NCI-H146 (cell line): ENCODE results near the gene VPS18.

Experiments
- DNase-seq: peaks from one replicate; lab custom pipeline; 2025; lab: John Stamatoyannopoulos, UW

VPS18 gene

DNA sequence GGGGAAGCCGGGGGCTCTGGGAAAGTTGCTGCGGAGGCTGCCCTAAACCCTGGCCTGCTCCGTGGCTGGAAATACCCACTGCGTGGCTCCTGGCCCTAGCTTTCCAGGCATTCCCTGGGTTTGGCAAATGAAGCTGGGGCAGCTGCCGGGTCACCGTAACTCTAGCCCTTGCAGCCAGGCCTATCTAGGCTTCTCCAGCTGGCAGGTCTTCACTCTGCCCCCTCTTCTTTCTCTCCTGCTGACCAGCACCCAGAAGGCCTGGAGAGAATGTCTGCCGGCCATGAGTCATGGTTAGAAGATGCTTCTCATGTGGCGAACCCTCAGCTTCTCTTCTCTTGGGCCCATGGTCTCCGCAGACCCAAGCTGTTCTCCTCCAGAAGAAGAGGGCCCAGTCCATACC, 29.3 kb downstream of the VPS18 start:
- DNase-seq, result no peak

DNA sequence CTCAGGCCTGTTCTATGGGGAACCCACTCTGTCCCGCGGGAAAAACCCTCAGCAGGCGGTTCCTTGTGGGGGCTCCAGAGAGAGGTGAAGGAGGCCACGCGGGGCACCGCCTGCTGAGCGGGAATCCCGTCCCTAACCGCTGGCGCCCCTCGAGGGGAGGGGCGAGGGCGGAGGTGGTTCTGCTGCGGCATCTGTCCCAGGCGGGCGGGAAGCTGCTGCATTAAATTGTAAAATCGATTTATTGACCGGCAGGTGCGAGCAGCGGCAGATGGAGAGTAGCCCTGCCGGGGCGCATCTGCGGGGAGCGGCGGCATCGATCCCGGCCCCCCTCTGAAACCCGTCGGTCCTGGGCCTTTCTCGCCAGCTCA, 31.2 kb downstream of the VPS18 start:
- peak; percentile 91 for DNase-seq

DNA sequence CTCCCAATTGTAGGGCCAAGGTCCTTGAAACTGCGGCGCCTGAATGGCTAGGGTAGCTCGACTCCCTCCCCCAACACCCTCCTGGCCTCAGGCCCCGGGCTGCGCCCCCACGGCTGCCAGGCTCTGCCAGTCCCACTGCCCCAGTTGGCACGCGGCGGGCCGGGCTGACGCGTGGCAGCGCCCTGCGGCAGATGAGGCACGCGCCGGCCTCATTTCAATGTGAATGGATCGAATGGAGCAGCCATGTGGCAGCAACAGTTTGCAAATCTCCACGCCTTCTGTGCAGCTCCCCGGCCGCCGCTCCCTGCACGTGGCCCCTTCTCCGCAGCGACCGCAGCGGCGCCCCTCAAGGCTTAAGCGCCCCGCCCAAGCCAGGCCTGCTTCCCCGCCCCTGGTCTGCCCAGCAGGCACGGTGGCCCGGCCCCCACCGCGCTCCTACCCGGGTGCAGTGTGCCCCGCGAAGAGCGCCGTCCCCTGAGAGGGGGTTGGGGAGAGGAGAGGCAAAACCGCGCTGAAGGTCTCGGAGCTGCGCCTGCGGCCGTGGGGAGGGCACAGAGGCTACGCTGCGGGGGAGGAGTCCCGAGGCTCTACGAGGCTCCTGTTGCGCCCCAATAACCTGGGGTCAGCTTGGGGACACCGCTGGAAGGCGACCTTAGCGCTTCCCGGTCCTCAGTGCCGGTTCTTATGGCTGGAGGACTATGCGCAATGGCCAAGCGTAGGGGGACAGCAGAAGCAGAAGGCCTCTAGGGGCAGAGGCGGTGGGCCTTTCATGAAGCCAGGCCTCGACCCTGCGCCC, 31.8 kb downstream of the VPS18 start:
- DNase-seq, result peak; percentile 86

DNA sequence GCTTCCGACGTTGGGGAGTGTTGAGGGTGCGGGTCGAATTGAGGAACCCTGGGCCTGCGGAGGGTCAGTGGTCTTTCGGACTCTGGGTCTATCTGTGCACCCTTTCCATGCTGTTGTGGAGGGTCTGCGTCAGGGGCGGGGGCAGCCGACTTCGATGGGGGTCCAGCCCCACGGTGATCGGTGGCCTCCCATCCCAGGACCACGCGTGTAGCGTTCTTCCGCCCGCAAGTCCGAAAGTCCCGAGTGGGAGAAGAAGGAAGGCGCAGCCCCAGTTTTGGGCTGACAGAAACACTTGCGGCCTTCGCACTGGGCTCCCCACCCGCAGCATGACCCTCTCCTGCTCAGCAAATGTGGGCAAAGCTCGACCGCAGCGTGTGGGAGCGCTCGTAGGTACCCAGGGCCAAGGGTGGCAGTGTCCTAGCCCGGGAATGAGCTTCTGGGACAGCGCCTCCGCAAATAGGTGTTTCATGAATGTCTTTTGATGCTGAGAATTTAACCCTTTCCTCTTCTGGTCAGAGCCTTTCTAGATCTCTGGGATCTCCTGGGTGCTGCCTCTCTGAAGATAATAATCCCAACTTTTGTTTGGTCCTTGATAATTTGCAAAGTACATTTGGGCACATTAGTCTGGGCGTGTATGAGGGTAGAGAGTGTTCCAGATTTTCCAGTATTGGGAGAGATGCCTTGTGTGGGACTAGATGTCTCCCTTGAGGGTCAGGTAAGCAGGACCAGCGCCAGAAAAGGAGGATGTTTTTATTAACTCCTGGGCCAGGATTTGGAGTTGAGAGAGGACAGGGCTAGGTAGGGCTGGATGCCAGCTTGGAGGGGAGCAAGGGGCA, 32.6 kb downstream of the VPS18 start:
- DNase-seq, result peak; percentile 19

DNA sequence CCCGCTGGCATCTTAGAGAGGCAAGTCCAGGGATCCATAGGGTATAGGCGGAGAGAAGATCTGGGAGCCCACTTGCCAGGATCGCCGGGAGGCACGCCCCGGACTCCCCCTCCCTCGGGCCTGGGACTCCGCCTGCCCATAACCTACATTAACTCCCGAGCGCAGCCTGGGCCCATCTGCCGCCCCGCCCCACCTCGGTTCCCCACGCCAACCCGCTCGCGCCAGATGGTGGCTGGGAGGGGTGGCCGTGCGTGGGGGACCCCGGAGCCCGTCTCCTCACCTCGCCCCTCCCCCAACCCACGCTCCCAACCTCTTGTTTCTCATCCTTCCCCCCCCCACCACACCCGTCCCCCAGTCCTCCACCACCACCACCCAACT, 33.2 kb downstream of the VPS18 start:
- DNase-seq, result peak; percentile 63

DNA sequence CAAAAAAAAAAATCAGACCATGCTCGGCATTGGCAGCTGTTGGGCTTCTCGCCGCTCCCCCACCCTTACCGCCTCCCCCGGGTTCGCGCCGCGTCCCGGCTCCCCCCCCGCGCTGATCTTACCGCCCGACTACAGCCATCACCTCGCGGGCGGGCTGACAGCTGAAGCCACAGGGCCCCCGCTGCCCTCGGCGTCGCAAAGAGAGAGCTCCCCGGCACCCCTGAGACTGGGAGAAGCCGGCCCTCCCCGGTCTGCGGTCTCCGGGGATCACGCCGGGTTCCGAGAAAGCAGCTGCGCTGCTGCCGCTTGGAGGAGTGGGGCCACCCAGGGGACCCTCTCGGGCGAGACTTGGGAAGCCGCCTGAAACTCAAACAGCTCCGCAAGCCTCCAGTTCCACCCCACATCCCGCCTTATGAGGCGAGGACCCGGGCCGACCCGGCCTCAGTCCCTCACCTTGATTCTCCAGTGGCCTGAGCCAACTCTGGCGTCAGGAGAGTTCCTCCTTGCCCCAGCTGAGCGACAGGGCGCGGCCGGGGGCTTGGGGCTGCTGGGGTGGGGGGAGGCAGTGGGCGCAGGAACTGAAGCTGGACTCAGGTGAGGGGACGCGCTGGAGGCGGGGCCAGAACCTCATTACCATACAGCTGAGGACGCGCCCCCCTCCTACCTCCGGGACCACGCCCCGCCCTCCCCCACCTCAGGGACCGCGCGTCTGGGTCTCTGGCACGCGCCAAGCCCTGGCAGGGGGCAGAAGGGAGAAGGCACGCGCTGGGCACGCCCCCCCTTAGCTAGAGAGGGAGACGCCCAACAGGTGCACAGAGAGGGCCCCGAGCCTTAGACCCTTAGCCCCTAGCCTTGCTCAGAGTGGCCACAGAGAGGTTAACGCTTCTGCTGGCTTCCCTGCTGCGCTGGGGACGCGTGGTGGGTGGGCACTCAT, 33.9 kb downstream of the VPS18 start:
- peak; percentile 95 for DNase-seq

DNA sequence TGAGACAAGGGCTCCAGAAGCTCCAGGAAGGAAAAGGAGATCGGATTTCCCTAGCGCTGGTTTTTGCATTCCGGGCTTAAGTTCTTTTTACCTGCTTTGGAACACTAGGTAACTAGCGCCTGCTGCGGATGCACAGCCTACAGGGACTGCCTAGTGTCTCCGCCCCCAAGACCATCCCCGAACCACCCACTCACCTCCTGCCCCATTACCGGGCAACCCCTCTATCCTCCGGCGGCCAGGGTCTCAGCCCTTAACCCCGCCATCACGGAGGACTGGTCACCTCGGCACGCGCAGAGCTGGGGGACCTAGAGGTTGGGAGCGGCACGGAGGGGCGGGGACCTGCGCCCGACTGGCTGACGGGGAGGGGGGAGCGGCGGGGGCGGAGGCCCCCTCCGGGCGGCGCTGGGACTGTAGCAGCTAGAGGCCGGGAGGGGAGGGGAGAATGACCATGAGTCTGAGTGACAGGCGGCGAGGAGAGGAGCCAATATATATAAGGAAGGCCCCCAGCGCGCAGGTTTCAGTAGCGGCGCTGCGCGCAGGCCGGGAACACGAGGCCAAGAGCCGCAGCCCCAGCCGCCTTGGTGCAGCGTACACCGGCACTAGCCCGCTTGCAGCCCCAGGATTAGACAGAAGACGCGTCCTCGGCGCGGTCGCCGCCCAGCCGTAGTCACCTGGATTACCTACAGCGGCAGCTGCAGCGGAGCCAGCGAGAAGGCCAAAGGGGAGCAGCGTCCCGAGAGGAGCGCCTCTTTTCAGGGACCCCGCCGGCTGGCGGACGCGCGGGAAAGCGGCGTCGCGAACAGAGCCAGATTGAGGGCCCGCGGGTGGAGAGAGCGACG, 34.8 kb downstream of the VPS18 start, which contains the start of gene DLL4:
TSS of gene DLL4 (plus strand) at position 520 of the 839 bp plus-strand sequence. CDS start 329 bp downstream, outside the sequence.
- peak; percentile 94 for DNase-seq

DNA sequence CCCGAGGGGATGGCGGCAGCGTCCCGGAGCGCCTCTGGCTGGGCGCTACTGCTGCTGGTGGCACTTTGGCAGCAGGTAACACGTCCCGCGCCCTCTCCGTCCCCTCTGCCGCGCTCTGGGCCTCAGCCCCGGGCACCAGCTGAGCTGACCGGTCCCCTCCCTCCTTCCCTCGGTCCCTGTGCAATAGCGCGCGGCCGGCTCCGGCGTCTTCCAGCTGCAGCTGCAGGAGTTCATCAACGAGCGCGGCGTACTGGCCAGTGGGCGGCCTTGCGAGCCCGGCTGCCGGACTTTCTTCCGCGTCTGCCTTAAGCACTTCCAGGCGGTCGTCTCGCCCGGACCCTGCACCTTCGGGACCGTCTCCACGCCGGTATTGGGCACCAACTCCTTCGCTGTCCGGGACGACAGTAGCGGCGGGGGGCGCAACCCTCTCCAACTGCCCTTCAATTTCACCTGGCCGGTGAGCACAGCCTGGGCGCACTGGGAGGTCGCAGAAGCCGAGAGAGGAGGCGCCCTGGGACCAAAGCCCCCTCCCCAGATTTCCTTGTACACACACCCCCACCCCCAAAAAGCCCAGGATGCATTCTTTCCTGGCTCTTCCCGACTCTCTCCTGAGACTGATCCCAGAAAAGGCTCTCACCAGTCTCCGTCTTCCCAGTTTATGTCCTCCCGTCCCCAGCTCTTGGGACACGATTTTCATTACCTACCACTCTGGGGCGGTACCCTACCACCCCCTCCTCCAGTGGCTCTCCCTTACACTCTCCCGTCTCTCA, 35.6 kb downstream of the VPS18 start:
- peak; percentile 70 for DNase-seq

DNA sequence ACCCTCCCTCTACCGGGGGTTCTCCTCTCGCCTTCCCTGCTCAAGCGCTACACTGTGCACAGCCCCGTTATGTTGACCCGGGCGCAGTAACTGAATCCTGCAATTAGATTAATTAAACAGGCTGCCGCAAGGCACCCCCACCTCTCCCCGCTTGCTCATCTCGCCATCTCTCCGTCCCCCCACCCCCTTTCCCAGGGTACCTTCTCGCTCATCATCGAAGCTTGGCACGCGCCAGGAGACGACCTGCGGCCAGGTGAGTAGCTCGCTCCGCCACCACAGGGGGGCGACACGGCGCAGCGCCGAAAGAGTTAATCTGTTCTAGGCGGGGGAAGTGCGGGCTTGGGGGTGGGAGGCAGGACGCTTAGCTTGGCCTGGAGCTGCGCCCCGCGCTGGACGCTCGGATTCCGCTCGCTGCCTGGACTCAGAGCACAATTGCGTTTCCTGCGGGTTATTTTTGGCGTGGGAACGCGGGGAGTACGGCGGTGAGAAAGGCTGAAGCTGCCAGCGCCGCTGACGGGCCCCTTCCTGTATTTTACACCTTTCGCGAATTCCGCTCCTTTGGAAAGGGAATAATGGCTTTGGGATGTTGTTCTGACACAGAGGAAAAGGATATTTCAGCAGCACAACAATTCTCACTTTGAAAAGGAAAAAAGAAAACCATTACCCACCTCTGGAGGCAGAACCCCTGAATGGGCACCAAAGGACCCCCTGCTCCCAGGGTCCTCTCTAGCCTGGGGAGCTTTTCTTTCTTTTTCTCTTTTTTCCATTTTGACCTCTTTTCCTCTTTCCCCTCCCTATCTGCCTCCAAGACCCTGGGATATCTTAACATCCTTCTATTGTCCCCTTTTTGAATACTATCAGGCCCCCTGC, 36.4 kb downstream of the VPS18 start:
- DNase-seq, result peak; percentile 67

DNA sequence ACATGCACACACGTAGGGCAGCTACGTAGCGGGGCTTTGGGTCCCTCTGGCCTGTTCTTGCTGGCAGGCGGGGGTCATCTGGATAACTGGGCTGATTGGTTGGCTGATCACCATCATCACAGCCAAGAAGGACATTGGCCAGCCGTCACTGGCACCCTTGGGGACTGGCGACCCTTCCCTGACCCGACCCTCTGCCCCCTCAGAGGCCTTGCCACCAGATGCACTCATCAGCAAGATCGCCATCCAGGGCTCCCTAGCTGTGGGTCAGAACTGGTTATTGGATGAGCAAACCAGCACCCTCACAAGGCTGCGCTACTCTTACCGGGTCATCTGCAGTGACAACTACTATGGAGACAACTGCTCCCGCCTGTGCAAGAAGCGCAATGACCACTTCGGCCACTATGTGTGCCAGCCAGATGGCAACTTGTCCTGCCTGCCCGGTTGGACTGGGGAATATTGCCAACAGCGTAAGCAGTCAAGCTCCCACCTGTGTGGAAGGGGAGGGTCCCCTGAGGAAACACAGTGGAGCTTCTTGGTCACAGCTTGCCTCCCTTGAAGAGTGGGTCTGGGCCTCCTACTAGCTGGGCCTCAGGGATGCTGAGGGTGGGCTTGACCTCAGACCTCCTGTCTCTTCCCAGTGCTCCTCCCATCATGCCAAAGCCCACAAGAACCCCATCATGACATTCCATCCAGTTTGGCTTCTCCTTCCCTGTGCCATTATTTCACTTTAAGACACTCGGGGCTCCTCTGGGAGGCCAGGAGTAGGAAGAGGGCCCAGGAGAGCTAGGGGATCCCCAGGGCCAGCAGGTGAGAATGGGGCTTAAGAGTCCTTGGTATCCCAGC, 37.3 kb downstream of the VPS18 start:
- no peak for DNase-seq

DNA sequence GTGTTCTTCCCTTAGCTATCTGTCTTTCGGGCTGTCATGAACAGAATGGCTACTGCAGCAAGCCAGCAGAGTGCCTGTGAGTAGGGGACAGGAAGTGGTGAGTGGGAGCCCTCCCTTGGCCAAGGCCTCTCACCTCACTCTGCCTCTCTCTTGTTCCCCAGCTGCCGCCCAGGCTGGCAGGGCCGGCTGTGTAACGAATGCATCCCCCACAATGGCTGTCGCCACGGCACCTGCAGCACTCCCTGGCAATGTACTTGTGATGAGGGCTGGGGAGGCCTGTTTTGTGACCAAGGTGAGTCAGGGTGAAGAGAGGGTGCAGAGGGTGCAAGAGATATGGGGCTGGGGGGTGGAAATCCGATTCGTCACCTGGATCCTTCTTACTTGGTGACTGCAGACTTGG, 37.9 kb downstream of the VPS18 start:
- DNase-seq, result no peak

DNA sequence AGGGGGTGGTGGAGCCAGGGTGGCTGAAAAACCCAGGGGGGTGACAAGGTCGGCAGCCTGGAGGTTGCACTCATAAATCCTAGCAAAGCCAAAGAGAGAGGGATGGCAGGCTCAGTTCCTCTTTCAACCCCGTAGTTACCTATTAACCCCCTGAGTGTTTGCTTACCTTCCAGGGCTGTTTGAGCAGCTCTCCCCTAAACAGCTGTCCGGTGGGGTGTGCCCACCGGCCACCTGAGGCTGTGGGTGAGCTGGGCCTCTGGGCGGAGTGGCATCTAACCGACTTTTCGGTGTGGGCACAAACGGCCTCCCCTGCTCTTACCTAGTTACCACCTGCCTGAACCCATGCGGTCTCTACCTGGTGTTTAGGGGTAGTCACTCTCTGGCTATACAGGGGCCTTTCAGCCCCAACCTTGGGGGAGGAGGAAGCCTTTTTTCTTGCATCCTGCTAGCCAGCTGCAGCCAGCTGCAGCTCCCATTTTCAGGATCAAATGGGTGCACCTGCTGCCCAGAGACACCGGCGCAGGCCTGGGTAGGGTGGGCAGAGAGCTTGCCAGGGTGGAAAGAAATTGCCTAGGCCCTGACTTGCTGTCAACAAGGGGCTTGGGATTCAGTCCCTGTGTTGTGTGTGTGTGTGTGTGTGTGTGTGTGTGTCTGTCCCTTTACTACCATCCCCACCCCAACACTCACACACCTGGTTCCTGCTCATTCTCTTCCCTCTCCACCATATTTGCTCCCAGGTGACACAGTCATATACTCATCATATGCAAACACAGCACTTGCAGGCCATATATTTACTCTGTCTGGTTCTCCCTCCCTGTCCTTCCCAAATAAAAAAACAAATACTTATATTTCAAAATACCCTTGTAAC, 38.6 kb downstream of the VPS18 start:
- peak; percentile 36 for DNase-seq

DNA sequence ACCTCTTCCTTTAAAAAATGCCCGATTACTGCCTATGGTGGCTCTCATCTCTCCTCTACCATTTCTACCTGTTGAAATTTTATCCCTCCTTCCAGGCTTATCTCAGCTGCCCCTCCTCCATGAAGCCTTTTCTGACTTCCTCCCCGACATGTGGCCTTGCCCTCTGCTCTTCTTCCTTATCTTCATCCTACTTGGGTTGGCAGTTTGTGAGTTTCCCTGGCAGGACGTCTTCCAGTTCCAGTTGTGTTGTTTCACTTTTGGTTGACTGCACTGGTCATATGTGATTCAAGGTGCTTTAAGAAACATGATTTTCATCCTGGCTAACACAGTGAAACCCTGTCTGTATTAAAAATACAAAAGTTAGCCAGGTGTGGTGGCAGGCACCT, 39.3 kb downstream of the VPS18 start:
- no peak for DNase-seq

DNA sequence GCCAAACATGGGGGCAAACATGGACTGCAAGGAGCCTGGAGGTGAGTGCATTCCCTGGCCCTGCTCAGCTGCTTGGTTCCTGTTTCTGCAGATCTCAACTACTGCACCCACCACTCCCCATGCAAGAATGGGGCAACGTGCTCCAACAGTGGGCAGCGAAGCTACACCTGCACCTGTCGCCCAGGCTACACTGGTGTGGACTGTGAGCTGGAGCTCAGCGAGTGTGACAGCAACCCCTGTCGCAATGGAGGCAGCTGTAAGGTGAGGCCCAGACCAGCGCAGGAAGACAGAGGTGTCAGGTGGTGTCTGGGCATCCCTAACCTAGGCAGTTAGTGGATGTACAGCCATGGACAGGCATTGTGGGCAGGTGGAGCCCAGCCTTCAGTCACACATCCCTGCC, 40.2 kb downstream of the VPS18 start:
- no peak for DNase-seq

DNA sequence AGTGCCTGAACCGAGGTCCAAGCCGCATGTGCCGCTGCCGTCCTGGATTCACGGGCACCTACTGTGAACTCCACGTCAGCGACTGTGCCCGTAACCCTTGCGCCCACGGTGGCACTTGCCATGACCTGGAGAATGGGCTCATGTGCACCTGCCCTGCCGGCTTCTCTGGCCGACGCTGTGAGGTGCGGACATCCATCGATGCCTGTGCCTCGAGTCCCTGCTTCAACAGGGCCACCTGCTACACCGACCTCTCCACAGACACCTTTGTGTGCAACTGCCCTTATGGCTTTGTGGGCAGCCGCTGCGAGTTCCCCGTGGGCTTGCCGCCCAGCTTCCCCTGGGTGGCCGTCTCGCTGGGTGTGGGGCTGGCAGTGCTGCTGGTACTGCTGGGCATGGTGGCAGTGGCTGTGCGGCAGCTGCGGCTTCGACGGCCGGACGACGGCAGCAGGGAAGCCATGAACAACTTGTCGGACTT, 42.0 kb downstream of the VPS18 start:
- DNase-seq, result no peak

DNA sequence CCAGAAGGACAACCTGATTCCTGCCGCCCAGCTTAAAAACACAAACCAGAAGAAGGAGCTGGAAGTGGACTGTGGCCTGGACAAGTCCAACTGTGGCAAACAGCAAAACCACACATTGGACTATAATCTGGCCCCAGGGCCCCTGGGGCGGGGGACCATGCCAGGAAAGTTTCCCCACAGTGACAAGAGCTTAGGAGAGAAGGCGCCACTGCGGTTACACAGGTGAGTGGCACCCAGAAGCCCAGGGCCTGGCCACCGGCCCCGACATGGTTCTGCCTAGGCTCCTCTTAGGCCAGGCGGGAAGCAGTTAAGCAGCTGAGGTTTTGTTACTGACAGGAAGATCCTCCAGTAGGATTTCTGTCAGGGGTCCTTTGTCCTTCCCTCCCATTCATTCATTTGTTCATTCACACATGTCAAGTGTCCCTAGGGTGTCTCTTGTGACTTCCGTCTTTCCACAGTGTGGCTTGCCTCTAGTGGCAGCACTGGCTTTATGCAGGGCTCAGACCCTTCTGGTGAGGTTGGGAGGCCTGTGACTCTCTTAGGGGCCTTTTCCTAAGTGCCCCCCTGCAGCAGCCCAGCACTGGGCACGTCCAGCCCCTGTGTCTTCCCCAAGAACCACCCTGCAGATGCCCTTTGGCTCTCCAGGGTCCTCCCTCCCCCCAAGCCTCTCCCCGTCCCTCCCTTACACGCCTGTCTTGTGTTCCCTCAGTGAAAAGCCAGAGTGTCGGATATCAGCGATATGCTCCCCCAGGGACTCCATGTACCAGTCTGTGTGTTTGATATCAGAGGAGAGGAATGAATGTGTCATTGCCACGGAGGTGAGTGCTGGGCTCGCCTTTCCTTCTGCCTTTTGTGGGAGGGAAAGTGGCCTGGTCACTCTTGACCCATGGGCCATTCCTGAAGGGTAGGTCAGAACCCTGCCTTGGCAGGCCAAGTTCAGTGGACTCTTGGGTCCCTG, 42.7 kb downstream of the VPS18 start:
- DNase-seq, result no peak
